NCI-H2227 treated with DMSO at 0.1 percent for 48 hours (cell line): Measurements from ENCODE around the gene PHF5A.

ENCODE experiments used
- DNase-seq: peaks from one replicate; lab custom pipeline; 2025; lab: John Stamatoyannopoulos, UW

The PHF5A gene

GRCh38 chr22:41468381-41469217 lies at the start of gene PHF5A, which contains the start of gene ACO2:
Gene PHF5A (minus strand): TSS chr22:41468692. CDS start chr22:41468653, 39 bp downstream.
Gene ACO2 (plus strand): TSS chr22:41469117. CDS start chr22:41469147, 30 bp downstream.
- DNase-seq: peak; percentile 99

GRCh38 chr22:41518048-41518347 lies 49.5 kb upstream of the PHF5A start:
- no peak for DNase-seq

GRCh38 chr22:41517172-41518047 lies 48.9 kb upstream of the PHF5A start:
- DNase-seq: peak; percentile 15

GRCh38 chr22:41516462-41516861 lies 48.0 kb upstream of the PHF5A start:
- no peak for DNase-seq

GRCh38 chr22:41513391-41513790 lies 44.9 kb upstream of the PHF5A start:
- DNase-seq: no peak

- peak; percentile 43 for DNase-seq
Observed at GRCh38 chr22:41512421-41513194, 44.1 kb upstream of the PHF5A start.

GRCh38 chr22:41511521-41511968 lies 43.1 kb upstream of the PHF5A start:
- DNase-seq: no peak

GRCh38 chr22:41508770-41509170 lies 40.3 kb upstream of the PHF5A start:
- no peak for DNase-seq

- DNase-seq: no peak
Observed at GRCh38 chr22:41507330-41508063, 39.0 kb upstream of the PHF5A start.

GRCh38 chr22:41505511-41506220 lies 37.2 kb upstream of the PHF5A start:
- no peak for DNase-seq

- no peak for DNase-seq
Observed at GRCh38 chr22:41504816-41505215, 36.3 kb upstream of the PHF5A start.

GRCh38 chr22:41504397-41504796 lies 35.9 kb upstream of the PHF5A start:
- DNase-seq: no peak

GRCh38 chr22:41501209-41501608 lies 32.7 kb upstream of the PHF5A start:
- DNase-seq: no peak

GRCh38 chr22:41500303-41500702 lies 31.8 kb upstream of the PHF5A start:
- DNase-seq: no peak

GRCh38 chr22:41499624-41500280 lies 31.3 kb upstream of the PHF5A start:
- DNase-seq: no peak

- DNase-seq: no peak
Observed at GRCh38 chr22:41498303-41498835, 29.9 kb upstream of the PHF5A start.

- no peak for DNase-seq
Observed at GRCh38 chr22:41491374-41492100, 23.0 kb upstream of the PHF5A start.

GRCh38 chr22:41488596-41489385 lies 20.3 kb upstream of the PHF5A start:
- DNase-seq: no peak
